ENCODE measurements around the gene PFDN5.

The PFDN5 gene

GRCh38 chr12:53295070-53295890, at the start of gene PFDN5:
Gene PFDN5, plus strand, starts transcription at chr12:53295542. Its CDS starts 26 bp downstream, at chr12:53295568.
- DNase-seq (ENCODE audit: low read depth, low spot score) = peak; percentile 82

- DNase-seq (ENCODE audit: low read depth, low spot score) = no peak
These were observed 43.6 kb upstream of the PFDN5 start for GRCh38 chr12:53251477-53252348.

- DNase-seq (ENCODE audit: low read depth, low spot score) = no peak
These were observed 42.9 kb upstream of the PFDN5 start for GRCh38 chr12:53252349-53252916.

- no peak for DNase-seq (ENCODE audit: low read depth, low spot score)
These were observed 42.0 kb upstream of the PFDN5 start for GRCh38 chr12:53253298-53253697.

GRCh38 chr12:53254816-53255545, 40.4 kb upstream of the PFDN5 start:
- DNase-seq (ENCODE audit: low read depth, low spot score) = no peak

GRCh38 chr12:53255996-53256395, 39.3 kb upstream of the PFDN5 start:
- DNase-seq (ENCODE audit: low read depth, low spot score) = no peak

- no peak for DNase-seq (ENCODE audit: low read depth, low spot score)
These were observed 36.5 kb upstream of the PFDN5 start for GRCh38 chr12:53258541-53259539.

- no peak for DNase-seq (ENCODE audit: low read depth, low spot score)
These were observed 35.5 kb upstream of the PFDN5 start for GRCh38 chr12:53259891-53260290.

GRCh38 chr12:53265783-53266182, 29.6 kb upstream of the PFDN5 start:
- no peak for DNase-seq (ENCODE audit: low read depth, low spot score)

- DNase-seq (ENCODE audit: low read depth, low spot score) = no peak
These were observed 27.9 kb upstream of the PFDN5 start for GRCh38 chr12:53267306-53267998.

- no peak for DNase-seq (ENCODE audit: low read depth, low spot score)
These were observed 27.2 kb upstream of the PFDN5 start, which contains the start of gene ESPL1 for GRCh38 chr12:53267999-53268629. Gene ESPL1, plus strand, starts transcription at chr12:53268299. Its CDS starts 468 bp downstream, at chr12:53268767.

GRCh38 chr12:53268630-53269562, 26.4 kb upstream of the PFDN5 start:
- DNase-seq (ENCODE audit: low read depth, low spot score) = no peak

GRCh38 chr12:53274445-53274844, 20.9 kb upstream of the PFDN5 start:
- no peak for DNase-seq (ENCODE audit: low read depth, low spot score)

GRCh38 chr12:53276511-53276910, 18.8 kb upstream of the PFDN5 start:
- DNase-seq (ENCODE audit: low read depth, low spot score) = no peak

GRCh38 chr12:53277981-53278380, 17.4 kb upstream of the PFDN5 start:
- no peak for DNase-seq (ENCODE audit: low read depth, low spot score)

GRCh38 chr12:53279283-53279869, 16.0 kb upstream of the PFDN5 start:
- no peak for DNase-seq (ENCODE audit: low read depth, low spot score)

GRCh38 chr12:53279888-53280498, 15.3 kb upstream of the PFDN5 start:
- DNase-seq (ENCODE audit: low read depth, low spot score) = no peak
